ENCODE data around the gene ARHGAP26. TPM values are rescaled to one million over a fixed set of nuclear protein-coding genes. Genes with fewer than 3 reads are reported as not detected.

Gene ARHGAP26
- total and polyA plus RNA-seq, 2 experiments from 2014 or later: 9.5 to 16.8 TPM

DNA sequence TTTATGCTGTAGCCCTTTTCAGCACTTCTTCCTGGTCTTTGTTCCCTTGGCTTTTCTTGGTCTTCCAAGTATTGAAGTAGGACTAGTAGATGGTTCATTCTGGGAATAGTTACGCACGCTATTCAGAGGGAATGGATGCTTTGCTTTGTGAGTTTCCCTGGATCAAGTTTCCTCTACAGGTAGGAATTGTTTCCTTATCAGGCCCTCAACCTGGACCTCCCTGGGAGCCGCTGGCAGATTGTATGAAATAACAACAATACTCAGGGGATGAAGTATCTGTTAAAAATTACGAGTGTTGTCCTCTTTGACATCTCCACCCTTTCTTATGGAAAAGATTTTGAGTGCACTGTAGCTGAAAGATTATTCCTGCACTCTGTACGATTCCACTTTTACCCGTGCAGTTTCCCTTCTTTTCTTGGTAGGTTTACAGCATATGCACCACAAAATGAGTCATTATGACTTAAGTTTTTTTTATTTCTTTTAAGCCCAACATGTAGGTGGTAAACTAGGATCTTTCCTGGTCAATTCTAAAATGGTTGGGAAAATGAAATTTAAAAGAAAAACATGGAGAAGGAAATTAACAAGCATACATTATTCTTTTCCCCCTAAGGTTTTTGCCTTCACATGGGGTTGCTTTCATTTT lies 57.9 kb downstream of the ARHGAP26 start:
- ATAC-seq (no peak), DNase-seq (ENCODE audit: low spot score) (no peak)
- Histone ChIP-seq H3K4me3 (no peak overlapping the region), H3F3A (replicated peaks; ENCODE audit: low read depth) (no peaks in the 10 kb centered on the region), H3K27me3 (ENCODE audit: insufficient read depth) (no peaks in the 10 kb centered on the region), H3K9me2 (ENCODE audit: insufficient read depth) (peaks cover 12% of the 10 kb centered on the region; the same call in 1 of the 2 replicates), H3K4me1 (ENCODE audit: insufficient read depth) (peaks cover 51% of the 10 kb centered on the region), H4K20me1 (replicated peaks; ENCODE audit: insufficient read depth) (no peaks in the 10 kb centered on the region; the same call in 1 of the 2 replicates), H2AFZ (no peak overlapping the region), H3K4me2 (0 out of 2 replicates have a peak overlapping the region, but pooled peaks have one; percentile 34), H3K79me2 (replicated peaks; ENCODE audit: insufficient read depth) (peaks cover 21% of the 10 kb centered on the region; the same call in 1 of the 2 replicates), H3K27ac (ENCODE audit: low read depth) (no peak overlapping the region; the same call in 1 of the 2 replicates), H3K36me3 (ENCODE audit: insufficient read depth) (no peaks in the 10 kb centered on the region)
- H3K27me3 Mint-ChIP-seq (ENCODE audit: insufficient read depth, low read depth, poor library complexity): no peaks in the 10 kb centered on the region
- no peak overlapping the region for H3K27ac Mint-ChIP-seq
- TF ChIP-seq CREB1 (CRISPR knock-in tag; IDR thresholded peaks at IDR 0.05; ENCODE audit: low read depth): no peak
- TF ChIP-seq JUNB (IDR thresholded peaks at IDR 0.05; ENCODE audit: unreplicated experiment): no peak
- no peak for TF ChIP-seq EZH2phosphoT487 (IDR thresholded peaks at IDR 0.05; ENCODE audit: unreplicated experiment)
- no peak for TF ChIP-seq EZH2 (IDR thresholded peaks at IDR 0.05; ENCODE audit: low read depth, unreplicated experiment)
- TF ChIP-seq, protein P1, sequence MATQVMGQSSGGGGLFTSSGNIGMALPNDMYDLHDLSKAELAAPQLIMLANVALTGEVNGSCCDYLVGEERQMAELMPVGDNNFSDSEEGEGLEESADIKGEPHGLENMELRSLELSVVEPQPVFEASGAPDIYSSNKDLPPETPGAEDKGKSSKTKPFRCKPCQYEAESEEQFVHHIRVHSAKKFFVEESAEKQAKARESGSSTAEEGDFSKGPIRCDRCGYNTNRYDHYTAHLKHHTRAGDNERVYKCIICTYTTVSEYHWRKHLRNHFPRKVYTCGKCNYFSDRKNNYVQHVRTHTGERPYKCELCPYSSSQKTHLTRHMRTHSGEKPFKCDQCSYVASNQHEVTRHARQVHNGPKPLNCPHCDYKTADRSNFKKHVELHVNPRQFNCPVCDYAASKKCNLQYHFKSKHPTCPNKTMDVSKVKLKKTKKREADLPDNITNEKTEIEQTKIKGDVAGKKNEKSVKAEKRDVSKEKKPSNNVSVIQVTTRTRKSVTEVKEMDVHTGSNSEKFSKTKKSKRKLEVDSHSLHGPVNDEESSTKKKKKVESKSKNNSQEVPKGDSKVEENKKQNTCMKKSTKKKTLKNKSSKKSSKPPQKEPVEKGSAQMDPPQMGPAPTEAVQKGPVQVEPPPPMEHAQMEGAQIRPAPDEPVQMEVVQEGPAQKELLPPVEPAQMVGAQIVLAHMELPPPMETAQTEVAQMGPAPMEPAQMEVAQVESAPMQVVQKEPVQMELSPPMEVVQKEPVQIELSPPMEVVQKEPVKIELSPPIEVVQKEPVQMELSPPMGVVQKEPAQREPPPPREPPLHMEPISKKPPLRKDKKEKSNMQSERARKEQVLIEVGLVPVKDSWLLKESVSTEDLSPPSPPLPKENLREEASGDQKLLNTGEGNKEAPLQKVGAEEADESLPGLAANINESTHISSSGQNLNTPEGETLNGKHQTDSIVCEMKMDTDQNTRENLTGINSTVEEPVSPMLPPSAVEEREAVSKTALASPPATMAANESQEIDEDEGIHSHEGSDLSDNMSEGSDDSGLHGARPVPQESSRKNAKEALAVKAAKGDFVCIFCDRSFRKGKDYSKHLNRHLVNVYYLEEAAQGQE (IDR thresholded peaks at IDR 0.05; ENCODE audit: unreplicated experiment): no peak
- no peak for TF ChIP-seq STAT1 (IDR thresholded peaks at IDR 0.05; ENCODE audit: unreplicated experiment)
- no peak for TF ChIP-seq ZNF331 (CRISPR knock-in tag; IDR thresholded peaks at IDR 0.05; ENCODE audit: low read depth)
- TF ChIP-seq NANOG (IDR thresholded peaks at IDR 0.05; ENCODE audit: borderline replicate concordance): no peak
- TF ChIP-seq, protein P2, sequence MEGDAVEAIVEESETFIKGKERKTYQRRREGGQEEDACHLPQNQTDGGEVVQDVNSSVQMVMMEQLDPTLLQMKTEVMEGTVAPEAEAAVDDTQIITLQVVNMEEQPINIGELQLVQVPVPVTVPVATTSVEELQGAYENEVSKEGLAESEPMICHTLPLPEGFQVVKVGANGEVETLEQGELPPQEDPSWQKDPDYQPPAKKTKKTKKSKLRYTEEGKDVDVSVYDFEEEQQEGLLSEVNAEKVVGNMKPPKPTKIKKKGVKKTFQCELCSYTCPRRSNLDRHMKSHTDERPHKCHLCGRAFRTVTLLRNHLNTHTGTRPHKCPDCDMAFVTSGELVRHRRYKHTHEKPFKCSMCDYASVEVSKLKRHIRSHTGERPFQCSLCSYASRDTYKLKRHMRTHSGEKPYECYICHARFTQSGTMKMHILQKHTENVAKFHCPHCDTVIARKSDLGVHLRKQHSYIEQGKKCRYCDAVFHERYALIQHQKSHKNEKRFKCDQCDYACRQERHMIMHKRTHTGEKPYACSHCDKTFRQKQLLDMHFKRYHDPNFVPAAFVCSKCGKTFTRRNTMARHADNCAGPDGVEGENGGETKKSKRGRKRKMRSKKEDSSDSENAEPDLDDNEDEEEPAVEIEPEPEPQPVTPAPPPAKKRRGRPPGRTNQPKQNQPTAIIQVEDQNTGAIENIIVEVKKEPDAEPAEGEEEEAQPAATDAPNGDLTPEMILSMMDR (conservative IDR thresholded peaks at IDR 0.05; ENCODE audit: low read depth in 2 of 2): no peak
- TF ChIP-seq, protein P3, sequence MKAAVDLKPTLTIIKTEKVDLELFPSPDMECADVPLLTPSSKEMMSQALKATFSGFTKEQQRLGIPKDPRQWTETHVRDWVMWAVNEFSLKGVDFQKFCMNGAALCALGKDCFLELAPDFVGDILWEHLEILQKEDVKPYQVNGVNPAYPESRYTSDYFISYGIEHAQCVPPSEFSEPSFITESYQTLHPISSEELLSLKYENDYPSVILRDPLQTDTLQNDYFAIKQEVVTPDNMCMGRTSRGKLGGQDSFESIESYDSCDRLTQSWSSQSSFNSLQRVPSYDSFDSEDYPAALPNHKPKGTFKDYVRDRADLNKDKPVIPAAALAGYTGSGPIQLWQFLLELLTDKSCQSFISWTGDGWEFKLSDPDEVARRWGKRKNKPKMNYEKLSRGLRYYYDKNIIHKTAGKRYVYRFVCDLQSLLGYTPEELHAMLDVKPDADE (IDR thresholded peaks at IDR 0.05): no peak
- TF ChIP-seq, protein P4, sequence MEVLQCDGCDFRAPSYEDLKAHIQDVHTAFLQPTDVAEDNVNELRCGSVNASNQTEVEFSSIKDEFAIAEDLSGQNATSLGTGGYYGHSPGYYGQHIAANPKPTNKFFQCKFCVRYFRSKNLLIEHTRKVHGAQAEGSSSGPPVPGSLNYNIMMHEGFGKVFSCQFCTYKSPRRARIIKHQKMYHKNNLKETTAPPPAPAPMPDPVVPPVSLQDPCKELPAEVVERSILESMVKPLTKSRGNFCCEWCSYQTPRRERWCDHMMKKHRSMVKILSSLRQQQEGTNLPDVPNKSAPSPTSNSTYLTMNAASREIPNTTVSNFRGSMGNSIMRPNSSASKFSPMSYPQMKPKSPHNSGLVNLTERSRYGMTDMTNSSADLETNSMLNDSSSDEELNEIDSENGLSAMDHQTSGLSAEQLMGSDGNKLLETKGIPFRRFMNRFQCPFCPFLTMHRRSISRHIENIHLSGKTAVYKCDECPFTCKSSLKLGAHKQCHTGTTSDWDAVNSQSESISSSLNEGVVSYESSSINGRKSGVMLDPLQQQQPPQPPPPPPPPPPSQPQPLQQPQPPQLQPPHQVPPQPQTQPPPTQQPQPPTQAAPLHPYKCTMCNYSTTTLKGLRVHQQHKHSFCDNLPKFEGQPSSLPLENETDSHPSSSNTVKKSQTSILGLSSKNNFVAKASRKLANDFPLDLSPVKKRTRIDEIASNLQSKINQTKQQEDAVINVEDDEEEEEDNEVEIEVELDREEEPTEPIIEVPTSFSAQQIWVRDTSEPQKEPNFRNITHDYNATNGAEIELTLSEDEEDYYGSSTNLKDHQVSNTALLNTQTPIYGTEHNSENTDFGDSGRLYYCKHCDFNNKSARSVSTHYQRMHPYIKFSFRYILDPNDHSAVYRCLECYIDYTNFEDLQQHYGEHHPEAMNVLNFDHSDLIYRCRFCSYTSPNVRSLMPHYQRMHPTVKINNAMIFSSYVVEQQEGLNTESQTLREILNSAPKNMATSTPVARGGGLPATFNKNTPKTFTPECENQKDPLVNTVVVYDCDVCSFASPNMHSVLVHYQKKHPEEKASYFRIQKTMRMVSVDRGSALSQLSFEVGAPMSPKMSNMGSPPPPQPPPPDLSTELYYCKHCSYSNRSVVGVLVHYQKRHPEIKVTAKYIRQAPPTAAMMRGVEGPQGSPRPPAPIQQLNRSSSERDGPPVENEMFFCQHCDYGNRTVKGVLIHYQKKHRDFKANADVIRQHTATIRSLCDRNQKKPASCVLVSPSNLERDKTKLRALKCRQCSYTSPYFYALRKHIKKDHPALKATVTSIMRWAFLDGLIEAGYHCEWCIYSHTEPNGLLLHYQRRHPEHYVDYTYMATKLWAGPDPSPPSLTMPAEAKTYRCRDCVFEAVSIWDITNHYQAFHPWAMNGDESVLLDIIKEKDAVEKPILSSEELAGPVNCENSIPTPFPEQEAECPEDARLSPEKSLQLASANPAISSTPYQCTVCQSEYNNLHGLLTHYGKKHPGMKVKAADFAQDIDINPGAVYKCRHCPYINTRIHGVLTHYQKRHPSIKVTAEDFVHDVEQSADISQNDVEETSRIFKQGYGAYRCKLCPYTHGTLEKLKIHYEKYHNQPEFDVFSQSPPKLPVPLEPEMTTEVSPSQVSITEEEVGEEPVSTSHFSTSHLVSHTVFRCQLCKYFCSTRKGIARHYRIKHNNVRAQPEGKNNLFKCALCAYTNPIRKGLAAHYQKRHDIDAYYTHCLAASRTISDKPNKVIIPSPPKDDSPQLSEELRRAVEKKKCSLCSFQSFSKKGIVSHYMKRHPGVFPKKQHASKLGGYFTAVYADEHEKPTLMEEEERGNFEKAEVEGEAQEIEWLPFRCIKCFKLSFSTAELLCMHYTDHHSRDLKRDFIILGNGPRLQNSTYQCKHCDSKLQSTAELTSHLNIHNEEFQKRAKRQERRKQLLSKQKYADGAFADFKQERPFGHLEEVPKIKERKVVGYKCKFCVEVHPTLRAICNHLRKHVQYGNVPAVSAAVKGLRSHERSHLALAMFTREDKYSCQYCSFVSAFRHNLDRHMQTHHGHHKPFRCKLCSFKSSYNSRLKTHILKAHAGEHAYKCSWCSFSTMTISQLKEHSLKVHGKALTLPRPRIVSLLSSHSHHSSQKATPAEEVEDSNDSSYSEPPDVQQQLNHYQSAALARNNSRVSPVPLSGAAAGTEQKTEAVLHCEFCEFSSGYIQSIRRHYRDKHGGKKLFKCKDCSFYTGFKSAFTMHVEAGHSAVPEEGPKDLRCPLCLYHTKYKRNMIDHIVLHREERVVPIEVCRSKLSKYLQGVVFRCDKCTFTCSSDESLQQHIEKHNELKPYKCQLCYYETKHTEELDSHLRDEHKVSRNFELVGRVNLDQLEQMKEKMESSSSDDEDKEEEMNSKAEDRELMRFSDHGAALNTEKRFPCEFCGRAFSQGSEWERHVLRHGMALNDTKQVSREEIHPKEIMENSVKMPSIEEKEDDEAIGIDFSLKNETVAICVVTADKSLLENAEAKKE (CRISPR knock-in tag; IDR thresholded peaks at IDR 0.05): no peak
- no peak for TF ChIP-seq POLR2AphosphoS5 (IDR thresholded peaks at IDR 0.05; ENCODE audit: low read depth)
- TF ChIP-seq ZNF114 (CRISPR knock-in tag; IDR thresholded peaks at IDR 0.05): no peak
- no peak overlapping the region for H3K4me3 Mint-ChIP-seq
- H3K9me3 Mint-ChIP-seq: no peaks in the 10 kb centered on the region
- H3K4me1 Mint-ChIP-seq: peaks cover 51% of the 10 kb centered on the region
- no peaks in the 10 kb centered on the region for H3K36me3 Mint-ChIP-seq (ENCODE audit: low read depth)

Measured in GM23338 (cell line).